Activated CD4-positive, alpha-beta memory T cell treated with anti-CD3 and anti-CD28 coated beads, Interleukin-2, amount 10 ng/mL, durations not matched to agents 7 days and 5 days (primary cell): ENCODE data around the gene IQSEC1. TPM values are rescaled to one million over a fixed set of nuclear protein-coding genes. Genes with fewer than 3 reads are reported as not detected.

Source experiments
- CTCF ChIA-PET: fragments of 350-600 bp; sonication (Branson Sonifier 250); formaldehyde crosslinking; loops from one replicate; lab custom pipeline; 2021; ENCODE audit warnings: antibody characterized with exemption, inconsistent platforms; lab: Charles Lee
- POLR2A ChIA-PET: fragments of 350-600 bp; sonication (Branson Sonifier 250); formaldehyde crosslinking; loops from one replicate; lab custom pipeline; 2021; ENCODE audit warnings: antibody characterized with exemption; lab: Charles Lee
- DNase-seq: peaks from one replicate; pipeline ENCODE4 v3.0.0-alpha.2; 2020
- H3K27ac Mint-ChIP-seq: one replicate; pipeline ENCODE4 v1.8.0; 2021; ENCODE audit warnings: mild to moderate bottlenecking, mixed read lengths
- H3K27me3 Mint-ChIP-seq: one replicate; pipeline ENCODE4 v1.8.0; 2021; ENCODE audit warnings: mixed read lengths
- H3K36me3 Mint-ChIP-seq: one replicate; pipeline ENCODE4 v1.8.0; 2021; ENCODE audit warnings: low read depth, mixed read lengths
- H3K4me1 Mint-ChIP-seq: one replicate; pipeline ENCODE4 v1.8.0; 2021; ENCODE audit warnings: mixed read lengths
- H3K4me3 Mint-ChIP-seq: one replicate; pipeline ENCODE4 v1.8.0; 2021; ENCODE audit warnings: mild to moderate bottlenecking, mixed read lengths
- H3K9me3 Mint-ChIP-seq: one replicate; pipeline ENCODE4 v1.8.0; 2021; ENCODE audit warnings: mixed read lengths
- total RNA-seq, 2 experiments: library from RNA; stranded (reverse); gene quantifications; one replicate each; pipeline ENCODE4 v1.2.3, GENCODE V29; 2021

The IQSEC1 gene
- total RNA-seq, 2 experiments from 2014 or later: 99.8 to 100 TPM

GRCh38 chr3:12892840-12893189 is 180.4 kb downstream of the IQSEC1 start:
- no peaks in the 10 kb centered on the region for H3K9me3 Mint-ChIP-seq
- CTCF ChIA-PET: interaction anchor here (0.7 to 1.3 kb wide), 4 partner anchors 7 to 90 kb away, joined by 3 to 4 read pairs (median 4); partner anchors contain the start of gene RPL32
- POLR2A ChIA-PET: no interaction called here

GRCh38 chr3:12891985-12892839 is 181.0 kb downstream of the IQSEC1 start:
- peak; percentile 38 for DNase-seq
- H3K4me3 Mint-ChIP-seq: no peak overlapping the region

More at GRCh38 chr3:12892840-12893189, 180.4 kb downstream of the IQSEC1 start:
- Mint-ChIP-seq H3K27me3 (peaks cover 36% of the 10 kb centered on the region), H3K4me3 (no peak overlapping the region), H3K36me3 (peaks cover 4% of the 10 kb centered on the region), H3K4me1 (peaks cover 10% of the 10 kb centered on the region), H3K27ac (no peak overlapping the region)
- DNase-seq: no peak

GRCh38 chr3:12891391-12891984 is 181.7 kb downstream of the IQSEC1 start:
- H3K27ac Mint-ChIP-seq: no peak overlapping the region
- no peak for DNase-seq
- peaks cover 6% of the 10 kb centered on the region for H3K4me1 Mint-ChIP-seq
- POLR2A ChIA-PET: interaction anchor here (1.2 kb wide), 1 partner anchor 12 kb away, joined by 3 read pairs; no protein-coding TSS in a partner anchor
- peaks cover 48% of the 10 kb centered on the region for H3K27me3 Mint-ChIP-seq
- H3K36me3 Mint-ChIP-seq: no peaks in the 10 kb centered on the region
- no peaks in the 10 kb centered on the region for H3K9me3 Mint-ChIP-seq
- CTCF ChIA-PET: interaction anchor here (0.6 to 2.6 kb wide), 16 partner anchors 9 to 246 kb away, joined by 3 to 14 read pairs (median 4); partner anchors contain the start of gene RPL32
- H3K4me3 Mint-ChIP-seq: no peak overlapping the region

More at GRCh38 chr3:12891985-12892839, 181.0 kb downstream of the IQSEC1 start:
- Mint-ChIP-seq H3K9me3 (no peaks in the 10 kb centered on the region), H3K27ac (no peak overlapping the region), H3K4me1 (peaks cover 6% of the 10 kb centered on the region), H3K27me3 (peaks cover 40% of the 10 kb centered on the region), H3K36me3 (no peaks in the 10 kb centered on the region)
- ChIA-PET CTCF (interaction anchor here (0.7 to 2.6 kb wide), 14 partner anchors 8 to 246 kb away, joined by 3 to 14 read pairs (median 4); partner anchors contain the start of gene RPL32), POLR2A (interaction anchor here (1.2 kb wide), 1 partner anchor 13 kb away, joined by 3 read pairs; no protein-coding TSS in a partner anchor)

- Mint-ChIP-seq H3K36me3 (no peaks in the 10 kb centered on the region), H3K27ac (no peak overlapping the region), H3K4me1 (peaks cover 12% of the 10 kb centered on the region), H3K4me3 (no peak overlapping the region), H3K27me3 (peaks cover 55% of the 10 kb centered on the region), H3K9me3 (no peaks in the 10 kb centered on the region)
- DNase-seq: no peak
- POLR2A ChIA-PET: interaction anchor here (1.2 kb wide), 1 partner anchor 11 kb away, joined by 3 read pairs; no protein-coding TSS in a partner anchor
- CTCF ChIA-PET: interaction anchor here (0.6 to 2.6 kb wide), 13 partner anchors 9 to 245 kb away, joined by 3 to 14 read pairs (median 4); no protein-coding TSS in a partner anchor
Observed at GRCh38 chr3:12890610-12891390, 182.4 kb downstream of the IQSEC1 start.

GRCh38 chr3:12886736-12887135 is 186.5 kb downstream of the IQSEC1 start:
- POLR2A ChIA-PET: interaction anchor here (1.3 kb wide), 1 partner anchor 11 kb away, joined by 3 read pairs; no protein-coding TSS in a partner anchor
- peaks cover 8% of the 10 kb centered on the region for H3K4me1 Mint-ChIP-seq
- H3K36me3 Mint-ChIP-seq: no peaks in the 10 kb centered on the region

GRCh38 chr3:12886106-12886679 is 187.0 kb downstream of the IQSEC1 start:
- Mint-ChIP-seq H3K27me3 (peaks cover 57% of the 10 kb centered on the region), H3K36me3 (no peaks in the 10 kb centered on the region), H3K27ac (no peak overlapping the region), H3K4me1 (peaks cover 7% of the 10 kb centered on the region), H3K9me3 (no peaks in the 10 kb centered on the region), H3K4me3 (no peak overlapping the region)
- POLR2A ChIA-PET: interaction anchor here (1.3 kb wide), 1 partner anchor 12 kb away, joined by 3 read pairs; no protein-coding TSS in a partner anchor
- no peak for DNase-seq
- CTCF ChIA-PET: interaction anchor here (0.6 to 1.4 kb wide), 3 partner anchors 16 to 735 kb away, joined by 4 to 5 read pairs (median 4); no protein-coding TSS in a partner anchor

More at GRCh38 chr3:12886736-12887135, 186.5 kb downstream of the IQSEC1 start:
- Mint-ChIP-seq H3K4me3 (no peak overlapping the region), H3K27ac (no peak overlapping the region), H3K27me3 (peaks cover 57% of the 10 kb centered on the region), H3K9me3 (no peaks in the 10 kb centered on the region)
- DNase-seq: no peak
- CTCF ChIA-PET: interaction anchor here (0.6 to 1.4 kb wide), 4 partner anchors 13 to 735 kb away, joined by 3 to 5 read pairs (median 4); no protein-coding TSS in a partner anchor

GRCh38 chr3:12885583-12885930 is 187.7 kb downstream of the IQSEC1 start:
- Mint-ChIP-seq H3K4me1 (peaks cover 7% of the 10 kb centered on the region), H3K36me3 (no peaks in the 10 kb centered on the region), H3K9me3 (no peaks in the 10 kb centered on the region), H3K27me3 (peaks cover 58% of the 10 kb centered on the region), H3K4me3 (no peak overlapping the region), H3K27ac (no peak overlapping the region)
- POLR2A ChIA-PET: no interaction called here
- CTCF ChIA-PET: interaction anchor here (1.3 kb wide), 1 partner anchor 15 kb away, joined by 4 read pairs; no protein-coding TSS in a partner anchor
- DNase-seq: no peak

GRCh38 chr3:12884790-12885582 is 188.2 kb downstream of the IQSEC1 start:
- Mint-ChIP-seq H3K27ac (no peak overlapping the region), H3K4me1 (peaks cover 7% of the 10 kb centered on the region), H3K36me3 (no peaks in the 10 kb centered on the region), H3K9me3 (no peaks in the 10 kb centered on the region), H3K4me3 (no peak overlapping the region), H3K27me3 (peaks cover 54% of the 10 kb centered on the region)
- no peak for DNase-seq
- CTCF ChIA-PET: no interaction called here
- POLR2A ChIA-PET: no interaction called here

- peaks cover 49% of the 10 kb centered on the region for H3K27me3 Mint-ChIP-seq
- no peaks in the 10 kb centered on the region for H3K9me3 Mint-ChIP-seq
- no peak for DNase-seq
- ChIA-PET CTCF (interaction anchor here (1.0 to 1.4 kb wide), 3 partner anchors 8 to 97 kb away, joined by 3 to 6 read pairs (median 4); partner anchors contain the start of gene RPL32), POLR2A (no interaction called here)
- H3K4me3 Mint-ChIP-seq: no peak overlapping the region
- no peak overlapping the region for H3K27ac Mint-ChIP-seq
- H3K4me1 Mint-ChIP-seq: peaks cover 7% of the 10 kb centered on the region
- no peaks in the 10 kb centered on the region for H3K36me3 Mint-ChIP-seq
Observed at GRCh38 chr3:12884186-12884680, 189.0 kb downstream of the IQSEC1 start.

- Mint-ChIP-seq H3K4me3 (no peak overlapping the region), H3K27me3 (peaks cover 40% of the 10 kb centered on the region), H3K27ac (no peak overlapping the region), H3K4me1 (peaks cover 7% of the 10 kb centered on the region), H3K9me3 (no peaks in the 10 kb centered on the region), H3K36me3 (no peaks in the 10 kb centered on the region)
- ChIA-PET CTCF (interaction anchor here (1.0 to 1.4 kb wide), 2 partner anchors 10 to 41 kb away, joined by 3 to 6 read pairs; partner anchors contain the start of gene RPL32), POLR2A (no interaction called here)
- DNase-seq: no peak
Observed at GRCh38 chr3:12882336-12883310, 190.6 kb downstream of the IQSEC1 start.
